ENCODE data around the gene ERCC8. TPM values are rescaled to one million over a fixed set of nuclear protein-coding genes. Genes with fewer than 3 reads are reported as not detected.
"Not testable (repeated sequence)": the region's sequence is repeated elsewhere in the genome, so short reads cannot be mapped to it uniquely, and the experiment has no call there.

The ERCC8 gene, protein sequence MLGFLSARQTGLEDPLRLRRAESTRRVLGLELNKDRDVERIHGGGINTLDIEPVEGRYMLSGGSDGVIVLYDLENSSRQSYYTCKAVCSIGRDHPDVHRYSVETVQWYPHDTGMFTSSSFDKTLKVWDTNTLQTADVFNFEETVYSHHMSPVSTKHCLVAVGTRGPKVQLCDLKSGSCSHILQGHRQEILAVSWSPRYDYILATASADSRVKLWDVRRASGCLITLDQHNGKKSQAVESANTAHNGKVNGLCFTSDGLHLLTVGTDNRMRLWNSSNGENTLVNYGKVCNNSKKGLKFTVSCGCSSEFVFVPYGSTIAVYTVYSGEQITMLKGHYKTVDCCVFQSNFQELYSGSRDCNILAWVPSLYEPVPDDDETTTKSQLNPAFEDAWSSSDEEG
- 10.3 and 16.6 TPM in 2 replicates for total RNA-seq

DNA sequence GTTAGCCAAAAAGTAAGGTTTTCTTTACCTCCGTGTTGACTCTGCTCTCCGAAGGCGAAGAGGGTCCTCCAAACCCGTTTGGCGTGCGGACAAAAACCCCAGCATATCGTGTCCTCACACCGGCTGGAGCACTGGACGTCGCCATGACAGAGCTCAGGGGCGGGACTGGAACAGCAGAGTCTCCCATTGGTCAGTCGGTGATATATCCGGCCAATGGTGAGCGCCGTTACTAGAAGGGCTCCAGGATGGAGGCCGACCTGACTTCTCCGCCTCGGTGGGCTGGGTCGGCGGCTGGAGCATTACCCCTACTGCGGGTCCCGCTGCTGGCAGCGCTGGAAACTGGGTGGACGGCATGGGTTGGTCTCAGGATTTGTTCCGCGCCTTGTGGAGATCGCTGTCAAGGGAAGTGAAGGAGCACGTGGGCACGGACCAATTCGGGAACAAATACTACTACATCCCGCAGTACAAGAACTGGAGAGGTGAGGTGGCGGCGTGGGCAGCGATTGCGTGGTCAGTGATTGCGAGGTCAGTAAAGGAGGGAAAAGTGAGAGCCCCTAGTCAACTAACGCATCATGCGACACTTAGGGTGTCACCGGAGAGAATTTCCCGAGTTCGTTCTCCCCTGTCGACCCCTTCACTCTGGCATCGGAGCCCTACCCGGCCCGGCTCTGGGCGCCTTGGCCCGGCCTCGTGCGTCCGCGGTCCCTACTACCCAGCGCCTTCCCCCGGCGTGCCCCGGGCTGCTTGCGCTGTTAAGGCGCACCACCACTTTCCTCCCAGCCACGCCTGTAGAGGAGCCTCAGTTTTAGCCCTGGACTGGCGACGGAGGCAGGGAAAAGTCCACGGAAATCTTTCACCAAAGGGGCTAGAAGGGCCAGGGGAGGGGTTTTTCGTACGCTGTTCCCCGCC lies at the start of gene ERCC8, which contains the start of gene NDUFAF2:
Gene ERCC8, minus strand, starts transcription at position 167 of the 909 bp plus-strand sequence. Its CDS starts 62 bp downstream, at position 105.
Gene NDUFAF2, plus strand, starts transcription at position 302 of the 909 bp plus-strand sequence. Its CDS starts 51 bp downstream, at position 353.
- peak within 1 kb of the TSS; percentile 84 for H3K4me3 ChIP-seq (ENCODE audit: low read depth, low read length)
- TF ChIP-seq, protein P1, sequence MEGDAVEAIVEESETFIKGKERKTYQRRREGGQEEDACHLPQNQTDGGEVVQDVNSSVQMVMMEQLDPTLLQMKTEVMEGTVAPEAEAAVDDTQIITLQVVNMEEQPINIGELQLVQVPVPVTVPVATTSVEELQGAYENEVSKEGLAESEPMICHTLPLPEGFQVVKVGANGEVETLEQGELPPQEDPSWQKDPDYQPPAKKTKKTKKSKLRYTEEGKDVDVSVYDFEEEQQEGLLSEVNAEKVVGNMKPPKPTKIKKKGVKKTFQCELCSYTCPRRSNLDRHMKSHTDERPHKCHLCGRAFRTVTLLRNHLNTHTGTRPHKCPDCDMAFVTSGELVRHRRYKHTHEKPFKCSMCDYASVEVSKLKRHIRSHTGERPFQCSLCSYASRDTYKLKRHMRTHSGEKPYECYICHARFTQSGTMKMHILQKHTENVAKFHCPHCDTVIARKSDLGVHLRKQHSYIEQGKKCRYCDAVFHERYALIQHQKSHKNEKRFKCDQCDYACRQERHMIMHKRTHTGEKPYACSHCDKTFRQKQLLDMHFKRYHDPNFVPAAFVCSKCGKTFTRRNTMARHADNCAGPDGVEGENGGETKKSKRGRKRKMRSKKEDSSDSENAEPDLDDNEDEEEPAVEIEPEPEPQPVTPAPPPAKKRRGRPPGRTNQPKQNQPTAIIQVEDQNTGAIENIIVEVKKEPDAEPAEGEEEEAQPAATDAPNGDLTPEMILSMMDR (conservative IDR thresholded peaks at IDR 0.05; ENCODE audit: low read depth, low read length), result no peak
- DNase-seq (ENCODE audit: low read depth), result peak; percentile 61

- no peak for DNase-seq (ENCODE audit: low read depth)
- H3K4me3 ChIP-seq (ENCODE audit: low read depth, low read length), result no peak overlapping the region
- TF ChIP-seq, protein P1 (conservative IDR thresholded peaks at IDR 0.05; ENCODE audit: low read depth, low read length), result no peak
Measured at GRCh38 chr5:60993875-60994571, 49.2 kb upstream of the ERCC8 start.

GRCh38 chr5:60993425-60993824 lies 48.6 kb upstream of the ERCC8 start:
- TF ChIP-seq, protein P1 (conservative IDR thresholded peaks at IDR 0.05; ENCODE audit: low read depth, low read length), result no peak
- DNase-seq (ENCODE audit: low read depth), result no peak

DNA sequence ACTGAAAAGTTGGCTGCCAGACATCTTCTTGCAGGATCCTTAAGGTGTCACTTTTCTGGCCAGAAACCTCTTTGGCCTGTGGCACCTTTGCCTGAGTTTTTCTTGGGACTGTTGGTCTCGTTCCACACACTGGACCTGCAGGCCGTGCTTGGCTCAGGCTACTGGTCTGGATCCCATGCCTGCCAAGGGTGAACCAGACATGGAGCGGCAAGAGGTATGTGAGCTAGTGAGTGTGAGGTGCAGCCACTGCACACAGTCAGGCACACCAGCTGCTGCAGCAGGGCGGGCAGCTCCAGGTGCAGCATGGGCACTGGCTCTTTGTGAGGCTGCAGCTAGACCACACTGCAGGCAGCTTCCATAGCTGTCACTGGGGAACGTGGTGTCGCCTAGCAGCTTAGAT lies 48.0 kb upstream of the ERCC8 start:
- no peak for DNase-seq (ENCODE audit: low read depth)
- TF ChIP-seq, protein P1 (conservative IDR thresholded peaks at IDR 0.05; ENCODE audit: low read depth, low read length), result no peak
- no peak overlapping the region for H3K4me3 ChIP-seq (ENCODE audit: low read depth, low read length)

More at GRCh38 chr5:60993425-60993824, 48.6 kb upstream of the ERCC8 start:
- no peak overlapping the region for H3K4me3 ChIP-seq (ENCODE audit: low read depth, low read length)

GRCh38 chr5:60989790-60990189 lies 44.9 kb upstream of the ERCC8 start:
- no peak for DNase-seq (ENCODE audit: low read depth)
- no peak overlapping the region for H3K4me3 ChIP-seq (ENCODE audit: low read depth, low read length)
- TF ChIP-seq, protein P1 (conservative IDR thresholded peaks at IDR 0.05; ENCODE audit: low read depth, low read length), result no peak

- DNase-seq (ENCODE audit: low read depth); H3K4me3 ChIP-seq (ENCODE audit: low read depth, low read length): not testable (repeated sequence)
Measured at GRCh38 chr5:60982127-60982526, 37.3 kb upstream of the ERCC8 start.
